ENCODE data around the gene FSTL3. TPM values are rescaled to one million over a fixed set of nuclear protein-coding genes. Genes with fewer than 3 reads are reported as not detected.

FSTL3 gene
- total RNA-seq, 2 donors from 2014 or later, result 9.8 to 14.1 TPM

- H3K4me1 Mint-ChIP-seq, result peaks cover 17% of the 10 kb centered on the region
- Histone ChIP-seq H3K4me3 (ENCODE audit: low read length) (no peak overlapping the region), H3K9ac (ENCODE audit: extremely low read depth, low read length, poor library complexity, severe bottlenecking) (no peak overlapping the region), H3K36me3 (ENCODE audit: control insufficient read depth, insufficient read depth, low read length) (peaks cover 8% of the 10 kb centered on the region), H3K27me3 (ENCODE audit: control insufficient read depth, insufficient read depth, low read length, poor library complexity, severe bottlenecking) (no peaks in the 10 kb centered on the region), H3K4me1 (ENCODE audit: control insufficient read depth, insufficient read depth, low read length) (no peaks in the 10 kb centered on the region), H3K9me3 (ENCODE audit: control insufficient read depth, low read length) (no peaks in the 10 kb centered on the region), H3K27ac (ENCODE audit: low read depth, low read length) (no peak overlapping the region)
- no peak overlapping the region for H3K4me3 Mint-ChIP-seq
- H3K27me3 Mint-ChIP-seq (ENCODE audit: insufficient read depth), result no peaks in the 10 kb centered on the region
- no peak for DNase-seq
- TF ChIP-seq CTCF (conservative IDR thresholded peaks at IDR 0.05), result no peak
- no peaks in the 10 kb centered on the region for H3K9me3 Mint-ChIP-seq
- peaks cover 3% of the 10 kb centered on the region for H3K36me3 Mint-ChIP-seq (ENCODE audit: low read depth)
- H3K27ac Mint-ChIP-seq, result no peak overlapping the region
- WGBS, 2 experiments (ENCODE audit: insufficient coverage in 1 of 2, insufficient read length in 1 of 2), result 95% methylated on average over 13 to 33 of the region's 33 CpGs
Observed at GRCh38 chr19:658059-658839, 17.9 kb upstream of the FSTL3 start.

GRCh38 chr19:658916-659839, 17.0 kb upstream of the FSTL3 start:
- Mint-ChIP-seq H3K4me1 (peaks cover 17% of the 10 kb centered on the region), H3K36me3 (ENCODE audit: low read depth) (no peaks in the 10 kb centered on the region), H3K9me3 (peaks cover 7% of the 10 kb centered on the region), H3K4me3 (no peak overlapping the region), H3K27me3 (ENCODE audit: insufficient read depth) (no peaks in the 10 kb centered on the region), H3K27ac (no peak overlapping the region)
- no peak for TF ChIP-seq CTCF (conservative IDR thresholded peaks at IDR 0.05)
- WGBS, 2 experiments (ENCODE audit: insufficient coverage in 1 of 2, insufficient read length in 1 of 2), result 92 to 94% methylated on average over 36 to 50 of the region's 50 CpGs
- no peak overlapping the region for H3K9ac ChIP-seq (ENCODE audit: extremely low read depth, low read length, poor library complexity, severe bottlenecking)
- H3K27me3 ChIP-seq (ENCODE audit: control insufficient read depth, insufficient read depth, low read length, poor library complexity, severe bottlenecking), result no peaks in the 10 kb centered on the region
- no peak for DNase-seq
- H3K4me1 ChIP-seq (ENCODE audit: control insufficient read depth, insufficient read depth, low read length), result no peaks in the 10 kb centered on the region
- no peaks in the 10 kb centered on the region for H3K9me3 ChIP-seq (ENCODE audit: control insufficient read depth, low read length)
- H3K36me3 ChIP-seq (ENCODE audit: control insufficient read depth, insufficient read depth, low read length), result no peaks in the 10 kb centered on the region
- H3K4me3 ChIP-seq (ENCODE audit: low read length), result no peak overlapping the region
- no peak overlapping the region for H3K27ac ChIP-seq (ENCODE audit: low read depth, low read length)

GRCh38 chr19:660793-661426, 15.3 kb upstream of the FSTL3 start:
- Histone ChIP-seq H3K4me1 (ENCODE audit: control insufficient read depth, insufficient read depth, low read length) (no peaks in the 10 kb centered on the region), H3K36me3 (ENCODE audit: control insufficient read depth, insufficient read depth, low read length) (no peaks in the 10 kb centered on the region), H3K27me3 (ENCODE audit: control insufficient read depth, insufficient read depth, low read length, poor library complexity, severe bottlenecking) (no peaks in the 10 kb centered on the region), H3K4me3 (ENCODE audit: low read length) (peak overlapping the region; percentile 89), H3K9me3 (ENCODE audit: control insufficient read depth, low read length) (no peaks in the 10 kb centered on the region), H3K27ac (ENCODE audit: low read depth, low read length) (no peak overlapping the region), H3K9ac (ENCODE audit: extremely low read depth, low read length, poor library complexity, severe bottlenecking) (peak overlapping the region; percentile 80)
- peak overlapping the region; percentile 68 for H3K4me3 Mint-ChIP-seq
- H3K4me1 Mint-ChIP-seq, result peaks cover 17% of the 10 kb centered on the region
- DNase-seq, result peak; percentile 44
- peaks cover 7% of the 10 kb centered on the region for H3K9me3 Mint-ChIP-seq
- H3K36me3 Mint-ChIP-seq (ENCODE audit: low read depth), result no peaks in the 10 kb centered on the region
- peaks cover 8% of the 10 kb centered on the region for H3K27me3 Mint-ChIP-seq (ENCODE audit: insufficient read depth)
- WGBS, 2 experiments (ENCODE audit: insufficient coverage in 1 of 2, insufficient read length in 1 of 2), result 85 to 87% methylated on average over 10 to 20 of the region's 20 CpGs
- TF ChIP-seq CTCF (conservative IDR thresholded peaks at IDR 0.05), result no peak
- peak overlapping the region; percentile 90 for H3K27ac Mint-ChIP-seq

Data from endodermal cell (in vitro differentiated cells).